Measurements from ENCODE around the gene GPRASP3. TPM values are rescaled to one million over a fixed set of nuclear protein-coding genes. Genes with fewer than 3 reads are reported as not detected.
"Not testable (repeated sequence)": the region's sequence is repeated elsewhere in the genome, so short reads cannot be mapped to it uniquely, and the experiment has no call there.

The GPRASP3 gene, protein sequence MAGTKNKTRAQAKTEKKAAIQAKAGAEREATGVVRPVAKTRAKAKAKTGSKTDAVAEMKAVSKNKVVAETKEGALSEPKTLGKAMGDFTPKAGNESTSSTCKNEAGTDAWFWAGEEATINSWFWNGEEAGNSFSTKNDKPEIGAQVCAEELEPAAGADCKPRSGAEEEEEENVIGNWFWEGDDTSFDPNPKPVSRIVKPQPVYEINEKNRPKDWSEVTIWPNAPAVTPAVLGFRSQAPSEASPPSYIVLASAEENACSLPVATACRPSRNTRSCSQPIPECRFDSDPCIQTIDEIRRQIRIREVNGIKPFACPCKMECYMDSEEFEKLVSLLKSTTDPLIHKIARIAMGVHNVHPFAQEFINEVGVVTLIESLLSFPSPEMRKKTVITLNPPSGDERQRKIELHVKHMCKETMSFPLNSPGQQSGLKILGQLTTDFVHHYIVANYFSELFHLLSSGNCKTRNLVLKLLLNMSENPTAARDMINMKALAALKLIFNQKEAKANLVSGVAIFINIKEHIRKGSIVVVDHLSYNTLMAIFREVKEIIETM
- 0.22 and 0.68 TPM in 2 replicates for total RNA-seq (2014; rRNA removed; shearing (Covaris generic))

DNA sequence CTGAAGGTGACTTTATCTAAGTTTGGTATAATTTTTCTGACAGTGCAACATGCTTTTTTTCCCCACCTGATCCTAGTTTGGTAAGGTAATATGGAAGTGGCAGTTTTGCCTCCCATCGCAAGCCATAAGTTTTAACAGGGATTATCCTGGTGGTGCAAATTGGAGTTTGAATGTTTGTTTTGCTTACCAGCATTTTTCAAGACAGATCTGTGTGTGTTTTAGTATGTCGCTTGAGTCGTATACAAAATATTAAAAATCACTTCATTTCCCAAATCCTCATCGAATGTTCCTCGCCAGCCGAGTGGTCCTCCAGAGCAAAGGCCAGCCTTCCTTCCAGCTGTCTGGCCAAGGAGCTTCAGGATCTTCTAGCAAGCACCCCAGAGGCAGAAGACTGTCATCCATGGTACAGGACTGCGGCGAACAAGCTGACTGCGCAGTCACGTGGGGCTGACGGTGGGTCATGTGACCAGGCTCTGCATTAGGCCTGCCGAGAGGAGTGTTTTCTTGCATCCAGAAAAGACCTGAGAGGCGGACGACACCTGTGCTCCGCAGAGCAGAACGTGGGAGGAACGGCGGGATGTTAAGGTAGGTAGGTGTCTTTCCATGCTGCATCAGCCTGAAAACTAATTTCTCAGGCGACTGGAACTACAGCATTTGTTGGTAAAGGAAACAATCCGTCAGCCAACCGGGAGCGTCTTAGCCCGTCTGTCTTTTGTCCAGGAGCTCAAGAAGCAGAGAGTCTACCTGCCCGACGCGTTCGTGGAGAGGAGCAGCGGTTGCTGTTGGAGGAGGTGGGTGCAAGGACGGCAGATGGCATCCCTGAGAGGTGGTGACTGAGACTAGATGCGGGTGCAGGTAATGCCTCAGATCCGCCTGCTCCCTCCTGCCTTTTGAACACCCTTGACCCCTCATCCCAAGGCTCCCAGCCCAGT lies at the start of gene GPRASP3:
TSS of gene GPRASP3 (plus strand) at position 507 of the 932 bp plus-strand sequence. CDS start 28,253 bp downstream, outside the sequence.
- Histone ChIP-seq H3K36me3 (no peaks in the 10 kb centered on the region), H3K4me1 (replicated peaks) (peaks cover 10% of the 10 kb centered on the region), H3K27me3 (replicated peaks) (no peaks in the 10 kb centered on the region), H3K4me3 (no peak within 1 kb of the TSS), H3K27ac (no peak within 1 kb of the TSS), H3K9me3 (replicated peaks) (no peaks in the 10 kb centered on the region)
- DNase-seq (ENCODE audit: low read depth in 1 of 2, low spot score in 2 of 2): no peak

DNA sequence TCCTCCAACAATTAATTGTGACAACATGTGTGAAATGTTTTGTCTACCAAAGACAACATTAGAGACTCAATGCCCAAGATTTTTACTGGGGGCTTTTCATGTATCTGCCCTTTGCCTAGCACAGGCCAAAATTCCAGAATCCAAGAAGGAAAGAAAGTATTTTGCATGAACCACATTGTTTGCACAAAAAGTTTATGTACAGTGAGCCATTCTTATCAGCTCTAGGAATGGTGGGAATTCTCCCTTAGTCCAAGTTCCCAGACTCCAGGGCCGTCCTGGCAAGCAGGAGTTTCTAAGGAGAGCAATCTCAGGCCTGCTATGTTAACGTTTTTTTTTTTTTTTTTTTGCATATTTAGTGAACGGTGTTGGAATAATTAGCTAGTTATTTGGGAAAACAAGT lies 47.7 kb upstream of the GPRASP3 start:
- Histone ChIP-seq H3K4me3 (no peak overlapping the region), H3K27ac (no peak overlapping the region), H3K9me3 (replicated peaks) (no peaks in the 10 kb centered on the region), H3K36me3 (no peaks in the 10 kb centered on the region), H3K27me3 (replicated peaks) (no peaks in the 10 kb centered on the region), H3K4me1 (replicated peaks) (no peaks in the 10 kb centered on the region)
- DNase-seq (ENCODE audit: low read depth in 1 of 2, low spot score in 2 of 2): peak in 1 of 2 experiments; percentile 1

DNA sequence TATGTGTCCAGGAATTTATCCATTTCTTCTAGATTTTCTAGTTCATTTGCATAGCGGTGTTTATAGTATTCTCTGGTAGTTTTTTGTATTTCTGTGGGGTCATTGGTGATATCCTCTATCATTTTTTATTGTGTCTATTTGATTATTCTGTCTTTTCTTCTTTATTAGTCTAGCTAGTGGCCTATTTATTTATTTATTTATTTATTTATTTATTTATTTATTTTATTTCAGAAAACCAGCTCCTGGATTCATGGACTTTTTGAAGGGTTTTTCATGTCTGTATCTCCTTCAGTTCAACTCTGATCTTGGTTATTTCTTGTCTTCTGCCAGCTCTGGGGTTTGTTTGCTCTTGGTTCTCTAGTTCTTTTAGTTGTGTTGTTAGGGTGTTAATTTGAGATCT lies 43.1 kb upstream of the GPRASP3 start:
- not testable (repeated sequence) for H3K27me3 ChIP-seq (replicated peaks); DNase-seq (ENCODE audit: low read depth in 1 of 2, low spot score in 2 of 2); H3K4me1 ChIP-seq (replicated peaks); H3K27ac ChIP-seq; H3K4me3 ChIP-seq; H3K9me3 ChIP-seq (replicated peaks); H3K36me3 ChIP-seq

DNA sequence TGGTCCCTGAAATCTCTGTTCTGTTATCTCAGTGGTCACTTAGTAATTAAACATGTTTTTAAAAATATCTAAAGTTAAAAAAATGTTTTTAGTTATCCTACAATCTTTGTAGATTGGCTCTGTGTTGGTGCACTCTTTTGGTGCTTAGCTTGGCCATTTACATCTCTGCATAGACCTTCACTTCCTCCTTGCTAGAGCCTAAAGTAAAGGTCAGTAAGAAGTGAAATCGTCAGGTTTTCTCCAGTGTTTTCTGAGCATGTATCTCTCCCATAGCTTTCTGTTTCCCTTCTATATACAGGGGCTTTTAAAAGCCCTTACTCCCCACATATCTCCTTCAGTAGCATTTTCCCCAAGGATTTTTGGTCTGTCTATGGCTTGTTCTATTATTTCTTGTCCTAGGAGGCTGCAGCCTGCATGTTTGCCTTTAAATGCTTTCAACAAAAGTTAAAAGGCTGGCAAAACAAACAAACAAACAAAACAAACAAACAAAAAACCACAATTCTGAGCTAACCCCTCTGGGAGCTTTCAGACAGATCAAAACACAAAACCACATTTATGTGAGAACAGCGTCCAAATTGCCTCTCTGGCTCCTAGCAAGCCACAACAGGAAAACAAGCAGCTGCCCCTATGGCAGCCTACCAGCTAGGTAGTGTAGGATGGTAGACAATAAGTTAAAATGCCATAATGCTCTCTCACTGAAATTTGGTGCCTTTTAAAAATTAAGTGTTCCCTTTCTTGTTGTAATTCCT lies 35.6 kb upstream of the GPRASP3 start:
- Histone ChIP-seq H3K27me3 (replicated peaks) (no peaks in the 10 kb centered on the region), H3K4me3 (no peak overlapping the region), H3K36me3 (no peaks in the 10 kb centered on the region), H3K9me3 (replicated peaks) (no peaks in the 10 kb centered on the region), H3K27ac (no peak overlapping the region), H3K4me1 (replicated peaks) (no peaks in the 10 kb centered on the region)
- DNase-seq (ENCODE audit: low read depth in 1 of 2, low spot score in 2 of 2): peak in 1 of 2 experiments; percentile 1

DNA sequence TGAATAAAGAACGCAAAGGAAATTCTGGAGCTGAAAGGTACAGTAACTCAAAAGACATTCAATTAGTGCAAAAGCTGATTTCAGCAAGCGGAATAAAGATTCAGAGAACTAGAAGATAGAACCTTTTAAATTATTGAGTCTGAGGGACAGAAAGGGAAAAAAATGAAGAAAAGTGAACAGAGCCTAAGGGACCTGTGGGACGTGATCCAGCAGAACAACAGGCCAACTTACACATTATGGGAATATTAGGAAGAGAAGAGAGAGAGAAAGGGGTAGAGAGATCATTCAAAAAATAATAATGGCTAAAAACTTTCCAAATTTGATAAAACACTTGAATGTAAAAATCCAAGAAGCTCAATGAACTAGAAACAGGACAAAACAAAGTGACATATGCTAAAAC lies 25.8 kb upstream of the GPRASP3 start:
- no peaks in the 10 kb centered on the region for H3K27me3 ChIP-seq (replicated peaks)
- H3K4me1 ChIP-seq (replicated peaks): no peaks in the 10 kb centered on the region
- H3K27ac ChIP-seq: no peak overlapping the region
- no peak for DNase-seq (ENCODE audit: low read depth in 1 of 2, low spot score in 2 of 2)
- H3K9me3 ChIP-seq (replicated peaks): no peaks in the 10 kb centered on the region
- H3K4me3 ChIP-seq: no peak overlapping the region
- H3K36me3 ChIP-seq: no peaks in the 10 kb centered on the region

DNA sequence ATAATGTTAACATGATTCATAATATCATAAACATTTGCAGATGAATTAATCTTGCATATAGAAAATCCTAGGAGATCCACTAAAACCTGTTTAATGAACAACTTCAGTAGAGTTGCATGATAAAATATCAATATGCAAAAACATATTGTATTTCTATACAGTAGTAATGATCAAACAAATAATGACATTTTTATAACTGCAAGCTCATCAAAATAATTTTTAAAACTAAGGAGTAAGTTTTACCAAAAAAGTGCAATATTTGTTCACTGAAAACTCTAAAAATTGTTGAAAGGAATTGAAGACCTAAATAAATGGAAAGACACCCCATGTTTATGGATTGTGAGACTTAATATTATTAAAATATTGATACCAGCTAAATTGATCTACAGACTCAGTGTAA lies 24.2 kb upstream of the GPRASP3 start:
- no peaks in the 10 kb centered on the region for H3K36me3 ChIP-seq
- no peak for DNase-seq (ENCODE audit: low read depth in 1 of 2, low spot score in 2 of 2)
- H3K27ac ChIP-seq: no peak overlapping the region
- no peak overlapping the region for H3K4me3 ChIP-seq
- H3K9me3 ChIP-seq (replicated peaks): no peaks in the 10 kb centered on the region
- H3K4me1 ChIP-seq (replicated peaks): no peaks in the 10 kb centered on the region
- no peaks in the 10 kb centered on the region for H3K27me3 ChIP-seq (replicated peaks)

DNA sequence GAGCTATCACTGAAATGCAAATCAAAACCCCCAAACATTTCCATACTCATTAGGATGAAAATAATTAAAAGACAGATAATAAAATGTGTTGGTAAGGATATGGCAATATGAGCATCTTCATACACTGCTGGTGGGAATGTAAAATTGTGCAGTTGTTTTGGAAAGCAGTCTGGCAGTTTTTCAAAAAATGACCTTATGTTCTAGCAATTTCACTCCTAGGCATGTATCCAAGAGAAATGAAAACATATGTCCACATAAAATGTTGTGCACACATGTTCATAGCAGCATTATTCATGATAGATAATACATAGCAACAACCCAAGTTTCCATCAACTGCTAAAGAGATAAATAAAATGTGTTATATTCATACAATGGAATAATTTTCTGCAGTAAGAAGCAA lies 23.0 kb upstream of the GPRASP3 start:
- H3K9me3 ChIP-seq (replicated peaks): no peaks in the 10 kb centered on the region
- H3K27me3 ChIP-seq (replicated peaks): no peaks in the 10 kb centered on the region
- H3K4me3 ChIP-seq: no peak overlapping the region
- H3K27ac ChIP-seq: no peak overlapping the region
- H3K36me3 ChIP-seq: no peaks in the 10 kb centered on the region
- no peaks in the 10 kb centered on the region for H3K4me1 ChIP-seq (replicated peaks)
- DNase-seq (ENCODE audit: low read depth in 1 of 2, low spot score in 2 of 2): no peak

DNA sequence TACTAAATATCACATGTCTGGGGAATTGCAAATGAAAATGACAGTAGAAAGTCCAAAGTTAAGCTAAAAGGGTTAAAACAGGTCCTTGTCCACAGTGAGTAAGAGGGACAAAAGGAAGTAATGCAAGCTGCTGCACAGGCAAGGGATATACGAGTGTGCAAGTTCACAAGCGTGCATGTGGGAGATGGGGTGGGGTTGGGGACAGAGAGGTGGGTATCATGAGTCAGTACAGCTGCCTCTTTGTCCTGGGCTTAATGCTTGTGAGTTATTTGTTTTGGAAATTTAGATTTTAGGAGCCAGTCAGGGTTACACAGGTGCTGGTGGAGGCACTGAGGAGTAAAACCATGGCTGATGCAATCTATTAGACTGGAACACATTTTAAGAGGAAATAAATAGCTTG lies 11.6 kb upstream of the GPRASP3 start:
- Histone ChIP-seq H3K4me3 (no peak overlapping the region), H3K9me3 (replicated peaks) (no peaks in the 10 kb centered on the region), H3K27me3 (replicated peaks) (no peaks in the 10 kb centered on the region), H3K36me3 (no peaks in the 10 kb centered on the region), H3K4me1 (replicated peaks) (no peaks in the 10 kb centered on the region), H3K27ac (no peak overlapping the region)
- DNase-seq (ENCODE audit: low read depth in 1 of 2, low spot score in 2 of 2): no peak

DNA sequence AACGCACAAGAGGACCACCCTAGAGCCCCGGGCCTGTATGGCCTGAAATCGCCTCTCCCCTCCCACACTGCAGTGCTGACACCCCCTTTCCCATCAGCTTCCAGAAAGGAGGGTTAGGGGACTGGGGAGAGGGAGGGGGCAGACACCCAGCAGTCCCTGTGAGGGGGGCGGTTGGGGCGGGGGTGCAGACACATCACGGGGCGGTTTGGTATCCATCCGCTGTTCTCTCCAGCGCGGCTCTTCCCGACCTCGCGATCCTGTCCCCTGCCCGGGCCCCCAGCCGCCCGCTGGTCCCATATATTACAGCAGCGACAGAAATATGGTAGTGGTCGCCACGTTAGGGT lies 8.7 kb upstream of the GPRASP3 start:
- Histone ChIP-seq H3K27me3 (replicated peaks) (no peaks in the 10 kb centered on the region), H3K9me3 (replicated peaks) (no peaks in the 10 kb centered on the region), H3K36me3 (no peaks in the 10 kb centered on the region), H3K4me1 (replicated peaks) (no peaks in the 10 kb centered on the region), H3K27ac (no peak overlapping the region), H3K4me3 (peak overlapping the region; percentile 52)
- DNase-seq (ENCODE audit: low read depth in 1 of 2, low spot score in 2 of 2): no peak

DNA sequence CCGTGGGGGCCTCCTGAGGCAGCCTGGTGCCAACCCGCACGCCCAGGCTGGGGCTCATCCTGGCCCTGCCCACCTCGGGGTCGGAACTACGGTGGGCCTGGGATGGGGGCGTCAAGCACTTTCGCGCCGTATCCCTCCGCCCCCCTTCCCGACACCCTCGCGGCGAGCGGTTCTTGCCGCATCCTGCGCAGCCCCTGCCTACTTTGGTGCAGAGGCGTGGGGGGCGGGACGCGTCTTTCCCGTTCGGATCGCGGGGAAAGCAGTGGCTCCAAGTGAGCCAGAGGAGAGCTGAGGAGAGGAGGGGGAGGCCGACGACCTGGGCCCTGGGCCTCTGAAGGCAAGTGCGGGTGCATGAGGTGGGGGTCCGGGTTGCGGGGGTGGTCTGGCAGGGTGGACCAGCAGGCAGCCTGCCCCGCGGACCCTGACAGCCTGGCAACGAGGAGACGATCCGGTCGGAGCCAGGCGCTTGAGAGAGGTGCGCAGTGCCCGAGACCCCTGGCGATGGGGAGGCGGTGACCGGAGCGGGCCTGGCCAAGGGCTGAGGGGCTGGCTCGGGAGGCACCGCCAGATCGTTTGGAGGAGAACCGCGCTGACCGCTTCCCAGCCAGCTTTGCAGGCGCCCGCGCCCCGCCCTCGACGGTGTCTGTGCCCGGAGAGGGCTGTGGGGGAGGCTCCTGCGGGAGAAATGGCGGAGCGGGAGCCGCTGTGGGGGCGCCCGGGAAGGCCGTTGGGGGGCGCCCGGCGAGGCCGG lies 8.2 kb upstream of the GPRASP3 start, which contains the start of gene GPRASP2:
TSS of gene GPRASP2 (plus strand) at position 233 of the 751 bp plus-strand sequence. CDS start 2,422 bp downstream, outside the sequence.
- Histone ChIP-seq H3K27me3 (replicated peaks) (no peaks in the 10 kb centered on the region), H3K4me3 (peak within 1 kb of the TSS; percentile 52), H3K27ac (no peak within 1 kb of the TSS), H3K4me1 (replicated peaks) (no peaks in the 10 kb centered on the region), H3K9me3 (replicated peaks) (no peaks in the 10 kb centered on the region), H3K36me3 (no peaks in the 10 kb centered on the region)
- peak in 1 of 2 experiments; percentile 23 for DNase-seq (ENCODE audit: low read depth in 1 of 2, low spot score in 2 of 2)

DNA sequence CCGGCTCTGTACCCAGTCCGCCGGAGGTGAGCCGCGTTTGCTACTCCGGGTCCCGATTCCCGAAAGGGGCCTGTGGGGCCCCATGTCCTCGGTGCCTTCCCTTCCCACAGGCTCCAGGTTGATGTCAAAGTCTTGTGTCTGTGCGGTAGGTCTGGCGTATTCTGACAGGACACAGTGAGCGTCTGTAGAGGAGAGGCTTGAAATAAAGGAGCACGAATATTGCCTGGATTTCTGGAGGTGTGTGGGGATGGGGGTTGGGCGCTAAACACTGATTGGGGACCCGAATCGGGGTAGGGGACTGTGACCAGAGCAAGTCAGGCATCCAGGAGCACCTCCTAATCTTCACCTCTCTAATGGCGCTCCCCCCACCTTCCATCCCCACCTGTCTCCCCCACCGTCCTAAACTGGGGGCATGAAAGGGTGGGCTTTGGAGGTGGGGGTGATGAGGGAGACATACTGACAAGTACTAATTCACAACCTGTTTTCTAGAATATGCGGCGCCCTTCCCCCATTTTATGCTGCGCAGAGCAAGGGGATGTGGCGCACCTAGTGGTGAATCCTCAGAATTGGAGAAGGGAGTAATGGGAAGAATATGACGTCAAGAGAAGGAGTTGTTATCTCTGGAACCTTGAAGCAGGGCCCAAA lies 7.4 kb upstream of the GPRASP3 start:
- H3K27me3 ChIP-seq (replicated peaks): no peaks in the 10 kb centered on the region
- no peak overlapping the region for H3K27ac ChIP-seq
- H3K9me3 ChIP-seq (replicated peaks): no peaks in the 10 kb centered on the region
- no peaks in the 10 kb centered on the region for H3K36me3 ChIP-seq
- no peaks in the 10 kb centered on the region for H3K4me1 ChIP-seq (replicated peaks)
- peak overlapping the region; percentile 52 for H3K4me3 ChIP-seq
- peak in 1 of 2 experiments; percentile 29 for DNase-seq (ENCODE audit: low read depth in 1 of 2, low spot score in 2 of 2)

DNA sequence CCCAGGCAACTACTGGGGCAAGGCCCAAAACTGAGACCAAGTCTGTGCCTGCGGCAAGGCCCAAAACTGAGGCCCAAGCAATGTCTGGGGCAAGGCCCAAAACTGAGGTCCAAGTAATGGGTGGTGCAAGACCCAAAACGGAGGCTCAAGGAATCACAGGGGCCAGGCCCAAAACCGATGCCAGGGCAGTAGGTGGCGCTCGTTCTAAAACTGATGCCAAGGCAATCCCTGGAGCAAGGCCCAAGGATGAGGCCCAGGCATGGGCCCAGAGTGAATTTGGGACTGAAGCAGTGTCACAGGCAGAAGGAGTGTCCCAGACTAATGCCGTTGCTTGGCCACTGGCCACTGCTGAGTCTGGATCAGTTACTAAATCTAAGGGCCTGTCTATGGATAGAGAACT lies 5.5 kb upstream of the GPRASP3 start:
- H3K9me3 ChIP-seq (replicated peaks): no peaks in the 10 kb centered on the region
- H3K4me3 ChIP-seq: no peak overlapping the region
- H3K36me3 ChIP-seq: no peaks in the 10 kb centered on the region
- H3K27me3 ChIP-seq (replicated peaks): no peaks in the 10 kb centered on the region
- DNase-seq (ENCODE audit: low read depth in 1 of 2, low spot score in 2 of 2): no peak
- H3K4me1 ChIP-seq (replicated peaks): no peaks in the 10 kb centered on the region
- no peak overlapping the region for H3K27ac ChIP-seq
